ENCODE results near the gene ALPK3.

DNA sequence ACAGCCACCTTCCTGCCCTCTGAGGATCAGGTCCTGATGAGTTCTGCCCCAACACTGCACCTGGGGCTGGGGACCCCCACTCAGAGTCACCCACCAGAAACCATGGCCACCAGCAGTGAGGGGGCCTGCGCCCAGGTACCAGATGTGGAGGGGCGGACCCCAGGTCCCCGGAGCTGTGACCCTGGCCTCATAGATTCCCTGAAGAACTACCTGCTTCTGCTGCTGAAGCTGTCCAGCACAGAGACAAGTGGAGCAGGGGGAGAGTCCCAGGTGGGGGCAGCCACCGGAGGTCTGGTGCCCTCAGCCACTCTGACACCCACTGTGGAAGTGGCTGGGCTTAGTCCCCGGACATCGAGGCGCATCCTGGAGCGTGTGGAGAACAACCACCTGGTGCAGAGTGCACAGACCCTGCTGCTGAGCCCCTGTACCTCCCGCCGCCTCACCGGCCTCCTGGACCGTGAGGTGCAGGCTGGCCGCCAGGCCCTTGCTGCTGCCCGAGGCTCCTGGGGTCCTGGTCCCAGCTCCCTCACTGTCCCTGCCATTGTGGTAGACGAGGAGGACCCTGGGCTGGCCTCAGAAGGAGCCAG, 40.4 kb downstream of the ALPK3 start:
- TF ChIP-seq, protein P1, sequence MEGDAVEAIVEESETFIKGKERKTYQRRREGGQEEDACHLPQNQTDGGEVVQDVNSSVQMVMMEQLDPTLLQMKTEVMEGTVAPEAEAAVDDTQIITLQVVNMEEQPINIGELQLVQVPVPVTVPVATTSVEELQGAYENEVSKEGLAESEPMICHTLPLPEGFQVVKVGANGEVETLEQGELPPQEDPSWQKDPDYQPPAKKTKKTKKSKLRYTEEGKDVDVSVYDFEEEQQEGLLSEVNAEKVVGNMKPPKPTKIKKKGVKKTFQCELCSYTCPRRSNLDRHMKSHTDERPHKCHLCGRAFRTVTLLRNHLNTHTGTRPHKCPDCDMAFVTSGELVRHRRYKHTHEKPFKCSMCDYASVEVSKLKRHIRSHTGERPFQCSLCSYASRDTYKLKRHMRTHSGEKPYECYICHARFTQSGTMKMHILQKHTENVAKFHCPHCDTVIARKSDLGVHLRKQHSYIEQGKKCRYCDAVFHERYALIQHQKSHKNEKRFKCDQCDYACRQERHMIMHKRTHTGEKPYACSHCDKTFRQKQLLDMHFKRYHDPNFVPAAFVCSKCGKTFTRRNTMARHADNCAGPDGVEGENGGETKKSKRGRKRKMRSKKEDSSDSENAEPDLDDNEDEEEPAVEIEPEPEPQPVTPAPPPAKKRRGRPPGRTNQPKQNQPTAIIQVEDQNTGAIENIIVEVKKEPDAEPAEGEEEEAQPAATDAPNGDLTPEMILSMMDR (IDR thresholded peaks at IDR 0.05): no peak
- TF ChIP-seq POLR2AphosphoS5 (IDR thresholded peaks at IDR 0.05): no peak
- no peak for TF ChIP-seq POLR2A (IDR thresholded peaks at IDR 0.05)
